NCI-H1417 treated with DMSO at 0.1 percent for 48 hours (cell line): ENCODE results near the gene ZDHHC18.
"Not testable (repeated sequence)": the region's sequence is repeated elsewhere in the genome, so short reads cannot be mapped to it uniquely, and the experiment has no call there.

Experiments used
- DNase-seq: peaks from one replicate; lab custom pipeline; 2025; lab: John Stamatoyannopoulos, UW

ZDHHC18 gene

DNA sequence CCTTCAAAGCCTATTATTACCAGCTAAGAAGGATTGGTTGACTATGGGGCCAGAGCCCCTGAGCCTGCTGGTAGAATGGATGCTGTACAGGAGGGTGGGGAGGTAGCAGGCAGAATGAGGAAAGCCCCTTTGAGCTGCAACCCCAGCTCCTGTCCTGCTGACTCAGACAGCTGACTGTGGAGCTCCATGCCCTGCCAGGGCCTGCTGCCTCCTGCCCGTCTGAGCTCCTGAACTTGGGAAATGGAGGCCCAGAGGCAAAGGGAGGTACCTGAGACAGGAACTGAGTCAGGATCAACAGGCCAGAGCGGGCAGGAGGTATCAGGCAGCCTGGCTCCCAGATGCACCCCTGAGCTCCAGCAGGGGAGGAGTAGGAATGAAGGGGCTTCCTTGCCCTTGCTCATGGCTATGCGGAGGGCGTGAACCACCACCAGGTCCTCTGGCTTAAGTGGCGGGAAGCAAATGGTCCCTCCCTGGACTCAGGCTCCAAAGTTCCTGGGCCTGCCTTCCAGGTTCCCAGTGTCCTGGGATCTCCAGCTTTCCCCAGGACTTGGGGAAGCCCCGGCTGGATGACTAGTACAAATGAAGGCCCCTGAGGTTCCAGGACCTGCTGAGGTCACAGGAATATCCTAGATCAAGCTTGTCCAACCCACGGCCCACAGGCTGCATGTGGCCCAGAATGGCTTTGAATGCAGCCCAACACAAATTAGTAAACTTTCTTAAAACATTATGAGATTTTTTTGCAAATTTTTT lies 32.6 kb downstream of the ZDHHC18 start:
- no peak for DNase-seq

DNA sequence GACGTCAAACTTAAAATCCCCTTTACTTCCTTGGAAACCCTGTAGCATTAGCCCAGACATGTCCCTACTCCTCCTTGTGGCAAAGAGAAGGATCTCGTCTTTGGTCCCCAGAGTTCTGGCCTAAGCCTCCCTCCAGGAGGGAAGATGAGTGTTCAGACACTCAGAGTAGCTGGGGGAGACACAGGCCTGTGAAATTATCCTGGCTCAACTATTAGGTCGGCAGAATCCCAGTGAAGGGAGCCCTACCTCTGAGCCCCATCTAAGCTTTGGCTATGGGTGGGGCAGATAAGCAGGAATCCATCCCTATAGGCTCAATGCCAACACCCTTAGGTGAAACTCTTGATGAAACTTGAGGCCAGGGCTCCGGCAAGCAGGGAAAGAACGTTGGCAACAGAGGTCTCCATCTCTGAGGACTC lies 34.8 kb downstream of the ZDHHC18 start:
- no peak for DNase-seq

DNA sequence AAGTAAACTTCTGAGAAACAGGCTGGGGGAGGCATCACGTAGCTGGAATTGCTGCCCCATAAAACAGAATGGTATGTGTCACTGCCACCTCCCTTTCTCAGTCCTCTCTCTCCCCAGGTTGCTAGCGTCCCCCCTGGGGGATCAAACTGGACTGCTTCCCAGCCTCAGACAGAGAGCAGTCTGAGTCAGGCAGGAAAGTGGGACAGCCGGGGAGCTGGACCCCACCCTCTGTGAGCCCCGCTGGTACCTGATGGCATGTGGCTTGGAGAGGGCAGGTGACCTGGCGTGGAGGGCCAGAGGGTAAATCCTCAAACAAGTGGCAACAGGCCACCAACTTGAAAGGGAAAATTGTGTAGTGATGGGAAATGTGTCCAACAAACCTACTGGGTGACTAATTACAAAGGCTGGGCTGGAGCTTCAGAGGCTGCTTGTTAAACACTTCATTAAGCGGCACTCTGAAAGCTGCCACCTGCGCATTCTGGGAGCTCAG lies 35.4 kb downstream of the ZDHHC18 start:
- DNase-seq: no peak

DNA sequence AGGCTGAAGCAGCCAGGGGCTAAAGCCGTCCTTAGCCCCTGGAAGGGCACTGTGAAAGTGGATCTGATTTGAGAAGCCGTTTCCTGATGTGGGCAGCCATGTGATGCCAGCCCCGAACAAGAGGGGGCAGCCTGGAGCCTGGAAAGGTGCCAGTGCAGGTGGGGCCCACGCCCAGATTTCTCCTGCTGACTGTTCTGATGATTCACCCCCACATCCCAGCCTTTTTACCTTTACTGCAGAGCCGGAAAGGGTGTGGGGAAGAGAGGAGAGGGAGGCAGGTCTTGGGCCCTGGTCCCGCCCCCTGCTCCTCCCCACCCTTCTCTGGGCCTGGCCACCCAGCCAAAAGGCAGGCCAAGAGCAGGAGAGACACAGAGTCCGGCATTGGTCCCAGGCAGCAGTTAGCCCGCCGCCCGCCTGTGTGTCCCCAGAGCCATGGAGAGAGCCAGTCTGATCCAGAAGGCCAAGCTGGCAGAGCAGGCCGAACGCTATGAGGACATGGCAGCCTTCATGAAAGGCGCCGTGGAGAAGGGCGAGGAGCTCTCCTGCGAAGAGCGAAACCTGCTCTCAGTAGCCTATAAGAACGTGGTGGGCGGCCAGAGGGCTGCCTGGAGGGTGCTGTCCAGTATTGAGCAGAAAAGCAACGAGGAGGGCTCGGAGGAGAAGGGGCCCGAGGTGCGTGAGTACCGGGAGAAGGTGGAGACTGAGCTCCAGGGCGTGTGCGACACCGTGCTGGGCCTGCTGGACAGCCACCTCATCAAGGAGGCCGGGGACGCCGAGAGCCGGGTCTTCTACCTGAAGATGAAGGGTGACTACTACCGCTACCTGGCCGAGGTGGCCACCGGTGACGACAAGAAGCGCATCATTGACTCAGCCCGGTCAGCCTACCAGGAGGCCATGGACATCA lies 36.5 kb downstream of the ZDHHC18 start, which contains the start of gene SFN:
Gene SFN (plus strand): TSS at position 369 of the 904 bp plus-strand sequence. CDS start 64 bp downstream, at position 433.
- no peak for DNase-seq

DNA sequence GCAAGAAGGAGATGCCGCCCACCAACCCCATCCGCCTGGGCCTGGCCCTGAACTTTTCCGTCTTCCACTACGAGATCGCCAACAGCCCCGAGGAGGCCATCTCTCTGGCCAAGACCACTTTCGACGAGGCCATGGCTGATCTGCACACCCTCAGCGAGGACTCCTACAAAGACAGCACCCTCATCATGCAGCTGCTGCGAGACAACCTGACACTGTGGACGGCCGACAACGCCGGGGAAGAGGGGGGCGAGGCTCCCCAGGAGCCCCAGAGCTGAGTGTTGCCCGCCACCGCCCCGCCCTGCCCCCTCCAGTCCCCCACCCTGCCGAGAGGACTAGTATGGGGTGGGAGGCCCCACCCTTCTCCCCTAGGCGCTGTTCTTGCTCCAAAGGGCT lies 37.2 kb downstream of the ZDHHC18 start:
- DNase-seq: no peak

DNA sequence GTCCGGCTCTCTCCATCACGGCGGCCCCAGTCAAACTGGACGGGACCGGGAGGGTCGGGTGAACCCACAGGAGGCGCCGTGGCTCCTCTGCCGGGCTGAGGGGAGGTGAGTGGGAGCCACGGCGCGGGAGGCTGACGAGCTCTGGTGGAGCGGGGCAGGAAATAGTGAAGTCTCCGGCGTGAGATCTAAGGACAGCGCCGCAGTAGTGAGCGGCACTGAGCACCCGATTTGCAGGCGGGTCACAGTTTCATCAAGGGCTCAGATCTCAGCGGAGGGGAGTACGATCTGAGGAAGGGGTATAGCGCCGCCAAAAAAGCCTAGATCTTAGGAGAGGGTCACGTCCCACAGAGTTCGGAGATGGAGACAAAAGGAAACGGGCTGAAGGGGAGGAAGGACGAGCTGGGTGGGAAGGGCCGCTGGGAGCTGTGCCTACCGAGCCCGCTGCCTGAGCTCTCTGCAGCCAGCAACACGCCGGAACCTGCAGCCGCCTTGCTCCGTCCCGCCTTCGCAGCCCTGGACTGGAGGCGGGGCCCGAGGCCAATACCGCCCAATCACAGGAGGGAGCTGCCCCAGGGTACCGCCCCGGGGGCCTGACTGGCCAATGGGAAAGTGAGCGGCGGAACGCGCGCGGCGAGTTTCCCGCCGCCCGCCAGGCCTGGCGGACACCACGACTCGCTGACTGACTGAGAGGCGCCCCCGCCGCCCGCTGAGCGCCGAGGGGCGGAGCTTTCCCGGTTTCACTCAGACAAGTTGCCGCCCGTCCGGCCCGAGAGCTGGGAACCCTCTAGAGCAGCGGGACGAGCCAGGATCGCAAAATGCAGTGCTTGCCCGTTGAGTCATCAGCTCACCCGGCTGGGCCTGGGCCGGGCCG lies 38.4 kb downstream of the ZDHHC18 start:
- peak; percentile 79 for DNase-seq

DNA sequence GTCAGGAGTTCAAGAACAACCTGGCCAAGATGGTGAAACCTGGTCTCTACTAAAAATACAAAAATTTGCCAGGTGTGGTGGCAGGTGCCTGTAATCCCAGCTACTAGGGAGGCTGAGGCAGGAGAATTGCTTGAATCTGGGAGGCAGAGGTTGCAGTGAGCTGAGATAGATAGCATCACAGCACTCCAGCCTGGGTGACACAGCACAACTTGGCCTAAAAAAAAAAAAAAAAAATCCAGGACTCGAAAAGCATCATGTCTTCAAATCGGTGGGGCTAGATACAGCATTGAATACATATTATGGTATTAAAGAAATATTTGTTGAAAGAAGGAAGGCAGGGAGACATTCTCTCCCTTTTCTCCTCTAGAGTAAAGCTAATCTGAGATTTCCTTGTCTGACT lies 46.6 kb downstream of the ZDHHC18 start:
- not testable (repeated sequence) for DNase-seq

DNA sequence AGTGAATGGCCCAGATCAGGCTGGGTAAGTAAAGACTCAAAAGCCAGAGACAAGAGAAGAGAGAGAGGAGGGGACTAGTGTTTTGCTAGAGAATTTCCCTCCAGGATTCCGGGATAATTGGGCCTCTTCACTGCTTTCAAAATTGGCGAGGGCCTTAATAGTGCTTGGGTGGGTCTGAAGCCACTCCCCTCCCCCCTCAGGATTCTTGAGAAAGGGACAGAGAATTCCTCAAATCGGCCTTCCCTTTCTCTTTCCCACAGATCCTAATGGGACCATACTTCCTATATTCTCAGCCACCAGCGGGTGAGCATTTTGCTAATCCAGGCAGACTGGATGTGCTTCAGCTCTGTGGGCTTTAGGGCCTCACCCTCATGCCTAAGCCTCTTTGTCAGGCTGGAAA lies 48.4 kb downstream of the ZDHHC18 start:
- DNase-seq: no peak

DNA sequence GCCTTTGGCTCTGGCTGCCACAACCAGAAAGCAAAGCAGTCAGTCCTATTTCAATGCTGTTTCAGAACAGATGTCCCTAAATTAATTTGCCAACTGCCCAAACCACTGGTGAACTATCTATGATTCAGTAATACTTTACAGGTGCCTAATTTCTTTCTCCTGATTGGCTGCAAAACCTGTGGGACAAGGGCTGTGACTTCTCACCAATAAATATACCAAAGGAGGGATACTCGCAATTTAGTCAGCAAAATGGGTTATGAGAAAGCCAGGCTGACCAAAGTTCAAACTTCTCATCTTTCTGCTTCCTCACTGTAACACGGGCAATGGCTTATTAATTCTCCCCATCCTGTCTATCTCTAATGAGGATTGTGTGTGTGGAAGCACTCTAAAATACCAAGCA lies 50.8 kb downstream of the ZDHHC18 start:
- no peak for DNase-seq

DNA sequence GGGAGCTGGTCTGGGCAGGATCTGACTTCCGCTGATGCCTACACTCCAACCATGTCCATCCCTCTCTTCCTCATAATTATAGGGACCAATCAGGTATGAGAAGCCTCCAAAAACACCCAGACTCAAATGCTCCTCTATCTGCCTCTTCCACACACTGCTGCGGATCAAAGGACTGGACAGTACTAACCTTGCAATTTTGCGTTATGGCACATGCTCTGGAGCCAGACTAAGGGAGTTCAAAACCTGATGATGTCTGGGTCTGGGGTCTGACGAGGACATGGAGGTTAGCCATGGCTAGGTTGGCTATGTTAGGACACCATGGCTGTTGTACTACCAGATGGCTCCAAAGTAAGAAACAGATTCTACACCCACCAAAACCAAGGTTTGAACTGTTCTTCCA lies 53.3 kb downstream of the ZDHHC18 start:
- DNase-seq: no peak

DNA sequence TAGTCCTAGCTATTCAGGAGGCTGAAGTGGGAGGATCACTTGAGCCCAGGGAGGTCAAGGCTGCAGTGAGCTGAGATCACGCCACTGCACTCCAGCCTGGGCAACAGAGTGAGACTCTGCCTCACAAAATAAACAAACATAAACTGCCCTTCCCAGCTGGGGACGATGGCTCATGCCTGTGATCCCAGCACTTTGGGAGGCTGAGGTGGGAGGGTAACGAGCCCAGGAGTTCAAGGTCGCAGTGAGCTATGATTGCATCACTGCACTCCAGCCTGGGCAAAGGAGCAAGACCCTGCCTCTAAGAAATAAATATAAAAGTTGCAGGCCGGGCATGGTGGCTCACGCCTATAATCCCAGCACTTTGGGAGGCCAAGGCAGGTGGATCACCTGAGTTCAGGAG lies 55.1 kb downstream of the ZDHHC18 start:
- not testable (repeated sequence) for DNase-seq

DNA sequence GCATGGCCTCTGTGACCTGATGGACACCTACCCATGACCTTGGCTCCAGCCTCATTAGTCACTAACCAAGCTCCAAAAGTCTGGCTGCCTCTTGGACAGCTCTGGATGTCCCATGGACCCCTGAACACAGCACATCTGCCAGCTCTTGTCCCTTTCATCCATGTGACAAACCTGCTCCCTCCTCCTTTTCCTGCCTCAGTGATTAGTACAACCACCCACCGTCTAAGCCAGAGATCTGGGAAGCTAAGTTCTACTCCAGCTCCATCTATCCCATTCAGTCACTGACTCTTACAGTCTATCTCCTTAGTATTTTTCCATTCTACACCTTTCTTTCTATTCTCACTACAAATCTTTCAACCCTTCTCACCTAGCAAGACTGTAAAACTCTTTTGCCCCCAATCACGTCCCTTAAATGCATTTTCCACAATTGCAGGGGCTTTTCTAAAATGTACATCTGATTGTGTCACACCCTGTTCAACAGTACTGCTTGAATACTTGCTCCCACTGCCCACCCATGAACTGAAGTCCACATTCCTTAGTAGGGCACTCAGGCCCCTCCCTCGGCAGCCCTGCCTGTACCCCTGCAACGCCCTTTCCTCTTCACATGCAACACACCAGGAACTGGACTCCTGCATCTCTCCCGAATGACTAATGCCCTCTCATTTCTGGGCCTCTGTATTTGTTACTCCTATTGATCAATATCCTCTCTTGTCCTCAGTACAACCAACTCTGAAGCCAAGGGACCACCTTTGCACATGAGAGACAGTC lies 56.4 kb downstream of the ZDHHC18 start:
- no peak for DNase-seq

DNA sequence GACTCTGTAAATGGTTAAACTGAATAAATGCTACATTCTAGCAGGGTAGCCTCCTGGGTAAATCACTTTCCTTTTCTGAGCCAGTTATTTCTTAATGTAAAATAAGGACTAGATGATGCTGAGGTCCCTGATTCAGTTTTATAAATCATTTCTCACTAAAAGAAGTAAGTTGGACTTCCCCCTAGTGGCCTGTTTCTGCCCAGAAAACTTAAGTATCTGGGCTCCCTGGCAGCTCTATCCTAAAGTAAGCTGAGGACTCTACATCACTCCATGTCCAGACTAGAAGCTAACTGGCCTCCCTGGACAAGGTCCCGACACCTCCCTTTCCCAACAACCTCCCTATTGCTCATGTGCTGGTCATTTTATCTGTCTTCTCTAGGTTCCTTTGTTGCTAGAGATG lies 60.6 kb downstream of the ZDHHC18 start:
- no peak for DNase-seq

DNA sequence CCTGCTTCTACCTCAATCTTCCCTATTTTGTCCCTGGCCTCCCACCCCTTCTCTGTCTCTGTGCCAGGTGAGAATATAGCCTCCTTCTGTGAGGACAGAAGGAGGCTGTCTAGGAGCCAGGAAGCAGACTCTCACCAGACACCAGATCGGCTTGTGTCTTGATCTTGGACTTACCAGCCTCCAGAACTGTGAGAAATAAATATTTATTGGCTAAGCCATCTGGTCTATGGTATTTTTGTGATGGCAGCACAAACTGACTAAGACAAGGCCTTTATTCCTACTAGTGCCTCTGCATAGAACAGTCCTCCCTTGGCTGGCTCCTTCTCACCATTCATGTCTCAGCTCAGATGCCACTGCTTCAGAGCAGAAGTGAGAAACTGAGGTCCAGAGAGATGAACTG lies 61.7 kb downstream of the ZDHHC18 start:
- no peak for DNase-seq

DNA sequence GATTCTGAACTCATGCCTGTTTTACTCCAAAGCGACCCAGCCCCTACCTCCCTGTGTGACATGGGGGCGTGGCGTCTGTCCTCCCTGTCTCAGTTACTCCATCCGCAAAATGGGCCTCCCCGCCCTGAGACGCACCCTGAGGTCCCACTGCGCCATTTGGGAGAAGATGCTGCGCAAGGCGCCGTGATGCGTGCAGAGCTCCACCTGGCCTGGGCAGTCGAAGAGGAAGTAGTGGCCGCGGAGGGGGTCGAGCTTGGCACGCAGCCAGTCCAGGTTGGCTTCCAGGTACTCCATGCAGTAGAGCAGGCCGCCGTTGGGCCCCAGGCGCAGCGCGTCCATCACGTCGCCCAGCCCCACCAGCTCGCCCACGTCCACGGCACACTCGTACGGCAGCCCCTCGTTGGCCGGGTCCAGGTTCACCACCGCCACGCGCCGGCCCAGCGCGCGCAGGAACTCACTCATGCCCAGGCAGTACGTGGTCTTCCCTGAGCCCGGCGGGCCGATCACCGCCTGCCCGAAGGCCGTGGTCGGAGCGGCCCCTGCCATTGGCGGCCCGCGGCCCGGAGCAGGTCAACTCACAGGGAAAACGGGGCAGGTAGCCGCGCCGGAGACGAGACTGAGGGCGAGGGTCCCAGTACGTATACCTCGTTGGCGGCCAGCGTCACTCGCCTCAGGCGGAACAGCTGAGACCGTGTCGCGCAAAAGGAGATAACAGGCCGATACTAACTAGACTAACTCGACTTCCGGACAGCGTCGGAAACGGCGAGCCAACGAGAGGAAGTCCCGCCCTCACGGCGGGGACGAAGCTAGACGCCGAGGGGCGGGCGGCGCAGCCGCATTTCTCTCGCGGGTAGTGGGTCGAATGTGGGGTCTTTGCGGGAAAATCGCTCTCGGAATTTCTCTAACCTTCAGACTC lies 63.3 kb downstream of the ZDHHC18 start, which contains the start of gene GPN2:
Gene GPN2 (minus strand): TSS at position 733 of the 916 bp plus-strand sequence. CDS start 187 bp downstream, at position 546.
- no peak for DNase-seq

DNA sequence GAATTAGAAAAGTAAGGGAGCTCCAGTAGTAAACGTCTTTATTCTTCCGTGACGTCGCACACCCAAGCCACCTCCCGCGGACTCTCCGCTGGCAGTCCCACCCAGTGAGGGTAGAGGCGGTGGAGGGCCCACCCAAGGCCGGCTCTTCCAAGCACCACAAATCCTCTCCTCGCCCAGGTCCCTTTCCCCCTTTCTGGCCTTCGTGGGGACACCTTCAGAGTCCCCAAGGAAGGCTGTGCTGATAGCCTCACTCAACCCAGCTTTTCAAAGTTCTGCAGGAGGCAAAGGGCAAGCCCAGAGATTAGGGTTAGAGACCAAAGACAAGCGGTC lies 63.9 kb downstream of the ZDHHC18 start:
- DNase-seq: no peak

DNA sequence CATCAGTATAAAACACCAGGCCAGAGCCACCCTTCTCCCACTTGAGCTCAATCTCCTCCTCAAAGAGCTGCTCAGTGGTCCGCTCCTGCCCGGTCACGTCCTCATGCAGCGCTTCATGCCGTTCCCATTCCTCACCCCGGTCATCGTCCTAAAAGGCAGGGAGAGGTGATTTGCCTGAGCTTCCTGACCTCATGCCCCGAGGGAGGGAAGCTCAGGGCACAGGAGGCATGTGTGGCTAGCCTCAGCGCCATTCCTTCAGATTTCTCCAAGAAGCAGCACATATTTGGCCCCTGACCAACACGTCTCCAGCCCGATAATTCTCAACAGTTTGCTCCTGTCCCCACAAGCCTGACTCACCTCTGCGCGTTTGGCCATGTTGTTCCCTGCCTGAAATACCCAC lies 67.8 kb downstream of the ZDHHC18 start:
- no peak for DNase-seq

DNA sequence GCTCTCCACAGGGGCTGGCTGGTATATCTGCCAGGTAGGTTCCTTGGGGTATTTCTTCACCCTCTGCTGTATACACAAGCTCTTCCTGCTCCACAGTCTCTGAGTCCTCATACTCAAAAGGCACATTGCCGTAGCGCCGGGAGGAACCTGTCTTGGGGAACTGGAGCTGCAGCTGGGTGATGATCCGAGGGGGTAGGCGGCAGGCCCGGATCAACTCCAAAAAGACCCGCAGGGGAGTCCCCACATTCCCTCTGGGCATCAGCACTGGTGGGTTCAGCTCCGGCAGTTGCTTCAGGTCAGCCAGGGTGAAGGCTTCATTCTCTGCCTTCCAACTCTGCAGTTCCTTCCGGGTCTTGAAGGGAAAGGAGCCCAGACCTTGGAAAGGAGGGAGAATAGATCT lies 70.9 kb downstream of the ZDHHC18 start:
- no peak for DNase-seq

DNA sequence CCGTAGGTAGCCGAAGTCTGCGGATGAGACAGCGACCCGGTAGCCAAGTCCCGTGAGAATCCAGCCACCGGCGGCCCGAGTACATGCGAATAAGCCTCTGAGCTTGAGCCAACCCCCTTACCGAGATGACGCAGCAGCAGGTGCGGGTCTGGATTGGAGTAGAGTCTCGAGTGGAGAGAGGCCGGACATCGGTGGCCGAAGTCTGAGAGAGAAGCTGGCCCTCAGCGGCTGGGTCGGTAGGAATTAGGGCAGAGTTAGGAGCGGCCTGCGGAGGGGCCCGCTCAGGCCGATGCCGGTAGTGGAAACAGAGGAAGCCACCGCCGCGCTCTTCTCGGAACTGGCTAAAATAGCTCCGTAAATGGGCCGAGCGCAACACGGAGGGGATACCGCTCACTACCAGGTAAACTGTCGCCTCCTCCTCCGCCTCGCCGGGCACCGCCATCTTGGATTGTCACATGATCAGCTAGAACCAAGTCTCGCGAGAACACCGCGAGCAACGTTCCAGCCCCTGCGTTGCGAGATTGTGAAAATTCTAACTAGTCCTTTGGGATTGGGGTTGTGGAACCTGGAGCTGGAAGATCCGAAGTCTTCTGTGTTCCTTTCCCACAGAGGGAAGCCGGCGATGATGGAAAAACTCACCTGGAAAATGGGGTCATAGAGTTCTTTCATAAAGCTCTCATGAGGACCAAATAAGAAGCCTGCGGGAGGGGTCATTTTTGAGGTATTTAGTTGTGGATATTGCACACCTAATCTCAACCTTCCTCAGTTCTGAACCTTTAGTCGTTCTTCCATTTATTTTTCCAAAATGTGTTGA lies 73.7 kb downstream of the ZDHHC18 start, which contains the start of gene GPATCH3:
Gene GPATCH3 (minus strand): TSS at position 467 of the 814 bp plus-strand sequence. CDS start 25 bp downstream, at position 442.
- peak; percentile 58 for DNase-seq
